HCT116 (cell line): Measurements from ENCODE around the gene NFAT5. TPM values are rescaled to one million over a fixed set of nuclear protein-coding genes. Genes with fewer than 3 reads are reported as not detected.

ENCODE experiments used
- ATAC-seq: fragments of 200-7000 bp; cut with Tn5 transposase; 2 replicates; pipeline ENCODE4 v1.9.1; 2020; ENCODE audit warnings: mild to moderate bottlenecking, moderate library complexity
- BruUV-seq: library from RNA; stranded (reverse); fragments of 400-500 nt; replicated peaks from 2 replicates; lab custom pipeline; 2021; lab: Mats Ljungman, UMichigan
- CTCF ChIA-PET: fragments of 300-600 bp; sonication (Branson Sonifier 250); formaldehyde crosslinking; loops from one replicate; lab custom pipeline; 2021; ENCODE audit warnings: antibody characterized with exemption; lab: Charles Lee
- POLR2A ChIA-PET: fragments of 300-600, 350-600 bp; sonication (Branson Sonifier 250); formaldehyde crosslinking; loops from one replicate; lab custom pipeline; 2021; ENCODE audit warnings: antibody characterized with exemption; lab: Charles Lee
- RAD21 ChIA-PET, 2 experiments: fragments of 300-600 bp; sonication (Branson Sonifier 250); formaldehyde crosslinking; loops; one replicate each; lab custom pipeline; 2023; ENCODE audit warnings: low total read pairs in 2 of 2; ENCODE audit not compliant: uncharacterized antibody in 2 of 2, unreplicated experiment in 2 of 2, low non-redundant PET in 1 of 2; lab: Charles Lee
- DNase-seq: peaks from one replicate; pipeline ENCODE4 v3.0.0-alpha.2; 2010; ENCODE audit warnings: low read depth, low spot score
- H2AFZ ChIP-seq: fragments of 200-600 bp; shearing (Covaris generic), sonication (generic); 2 replicates; pipeline ENCODE4 v1.6.1; 2017; ENCODE audit warnings: low read depth, mixed run types, mixed read lengths, antibody characterized with exemption, low read length; ENCODE audit not compliant: poor library complexity, severe bottlenecking
- H3K27ac ChIP-seq: 2 replicates; pipeline ENCODE4 v1.5.1; 2012; ENCODE audit warnings: low read depth, low read length
- H3K27me3 ChIP-seq: fragments of 200-600 bp; sonication (generic); 2 replicates; pipeline ENCODE4 v1.6.1; 2016; ENCODE audit warnings: mixed run types, low read length, mixed read lengths; ENCODE audit not compliant: insufficient read depth
- H3K36me3 ChIP-seq, 2 experiments: fragments of 200-500 bp in 1 of 2; fragments of 200-600 bp in 1 of 2; sonication (Bioruptor generic) in 1 of 2; sonication (generic) in 1 of 2; 2 replicates each; pipeline versions ENCODE4 v1.5.1 to v1.6.1; 2014 to 2016; ENCODE audit warnings: low read length in 2 of 2, inconsistent platforms in 1 of 2, mixed read lengths in 1 of 2, mixed run types in 1 of 2; ENCODE audit not compliant: insufficient read depth in 2 of 2, control insufficient read depth in 1 of 2
- H3K4me1 ChIP-seq, 2 experiments: fragments of 200-600 bp in 1 of 2; sonication (generic) in 1 of 2; 2 replicates each; pipeline versions ENCODE4 v1.5.1 to v1.6.1; 2012 to 2017; ENCODE audit warnings: low read length in 2 of 2, inconsistent platforms in 1 of 2, mild to moderate bottlenecking in 1 of 2, mixed read lengths in 1 of 2, mixed run types in 1 of 2, moderate library complexity in 1 of 2; ENCODE audit not compliant: insufficient read depth in 2 of 2, control insufficient read depth in 1 of 2
- H3K4me2 ChIP-seq: fragments of 200-600 bp; sonication (generic); 2 replicates; pipeline ENCODE4 v1.6.1; 2017; ENCODE audit warnings: mixed run types, low read length, mixed read lengths
- H3K4me3 ChIP-seq, 2 experiments: fragments of 200-600 bp in 1 of 2; sonication (generic) in 1 of 2; replicated peaks in 1 of 2; 2 replicates each; pipeline ENCODE4 v1.5.1; 2011 to 2016; ENCODE audit warnings: low read length in 2 of 2, control low read depth in 1 of 2, low read depth in 1 of 2, mild to moderate bottlenecking in 1 of 2, mixed read lengths in 1 of 2, mixed run types in 1 of 2
- H3K79me2 ChIP-seq: fragments of 200-600 bp; sonication (generic); 2 replicates; pipeline ENCODE4 v1.6.1; 2017; ENCODE audit warnings: mild to moderate bottlenecking, mixed run types, low read length, moderate library complexity, mixed read lengths; ENCODE audit not compliant: insufficient read depth
- H3K9ac ChIP-seq: fragments of 200-600 bp; sonication (generic); 2 replicates; pipeline ENCODE4 v1.6.1; 2016; ENCODE audit warnings: low read length, mixed read lengths
- H3K9me2 ChIP-seq: fragments of 200-600 bp; sonication (generic), shearing (Covaris generic); 2 replicates; pipeline ENCODE4 v1.6.1; 2017; ENCODE audit warnings: mixed run types, mild to moderate bottlenecking, moderate library complexity; ENCODE audit not compliant: insufficient read depth
- H3K9me3 ChIP-seq, 2 experiments: fragments of 200-500 bp in 1 of 2; fragments of 200-600 bp in 1 of 2; sonication (Bioruptor generic) in 1 of 2; sonication (generic) in 1 of 2; 2 replicates each; pipeline ENCODE4 v1.6.1; 2014 to 2017; ENCODE audit warnings: low read length in 2 of 2, mixed read lengths in 2 of 2, inconsistent platforms in 1 of 2, low read depth in 1 of 2, mild to moderate bottlenecking in 1 of 2, mixed run types in 1 of 2, moderate library complexity in 1 of 2; ENCODE audit not compliant: control insufficient read depth in 1 of 2, insufficient read depth in 1 of 2
- H4K20me1 ChIP-seq: fragments of 200-600 bp; sonication (generic), shearing (Covaris generic); 2 replicates; pipeline ENCODE4 v1.6.1; 2017; ENCODE audit warnings: mixed run types, mild to moderate bottlenecking, moderate library complexity; ENCODE audit not compliant: insufficient read depth
- CTCF ChIP-seq, 3 experiments: fragments of 200-600 bp in 1 of 3; sonication (generic) in 1 of 3; IDR thresholded peaks in 2 of 3; conservative IDR thresholded peaks in 1 of 3; 2 replicates each; pipeline ENCODE4 v1.5.1; 2012 to 2017; ENCODE audit warnings: low read depth in 2 of 3, low read length in 2 of 3, antibody characterized with exemption in 1 of 3, borderline replicate concordance in 1 of 3, control low read depth in 1 of 3, mild to moderate bottlenecking in 1 of 3, mixed read lengths in 1 of 3, mixed run types in 1 of 3, moderate library complexity in 1 of 3; ENCODE audit not compliant: insufficient read depth in 1 of 3
- EZH2 ChIP-seq: fragments of 200-600 bp; sonication (generic); IDR thresholded peaks from 2 replicates; pipeline ENCODE4 v1.6.1; 2017; ENCODE audit warnings: antibody characterized with exemption, mixed run types
- EZH2phosphoT487 ChIP-seq: fragments of 200-600 bp; IDR thresholded peaks from 2 replicates; pipeline ENCODE4 v1.6.1; 2018; ENCODE audit warnings: antibody characterized with exemption, borderline replicate concordance
- FOSL1 ChIP-seq: IDR thresholded peaks from 2 replicates; pipeline ENCODE4 v1.6.1; 2012; ENCODE audit warnings: low read depth
- POLR2A ChIP-seq: IDR thresholded peaks from 2 replicates; pipeline ENCODE4 v1.7.0; 2011; ENCODE audit warnings: borderline replicate concordance; ENCODE audit not compliant: insufficient read depth, insufficient read length; ENCODE audit errors: extremely low read depth
- RAD21 ChIP-seq: IDR thresholded peaks from 2 replicates; pipeline ENCODE4 v1.6.1; 2012; ENCODE audit warnings: low read depth, mild to moderate bottlenecking
- SIN3A ChIP-seq: IDR thresholded peaks from 2 replicates; pipeline ENCODE4 v1.6.1; 2012; ENCODE audit warnings: low read depth
- SRF ChIP-seq: IDR thresholded peaks from 2 replicates; pipeline ENCODE4 v1.6.1; 2012; ENCODE audit warnings: low read depth
- YY1 ChIP-seq: IDR thresholded peaks from 2 replicates; pipeline ENCODE4 v1.6.1; 2011; ENCODE audit warnings: low read length, low read depth, moderate library complexity, mild to moderate bottlenecking; ENCODE audit not compliant: insufficient replicate concordance; ENCODE audit errors: extremely low read depth
- intact Hi-C: fragments of 100-400 bp; cut with micrococcal nuclease; formaldehyde crosslinking; loops from 2 replicates; pipeline ENCODE4 v1.10.0; 2022
- total RNA-seq: library from RNA; stranded (reverse); gene quantifications from one replicate; pipeline ENCODE4 v1.2.1, GENCODE V29; 2021; ENCODE audit not compliant: unreplicated experiment
- TF ChIP-seq, protein P1 (sequence below): IDR thresholded peaks from 2 replicates; pipeline ENCODE4 v1.6.1; 2011; ENCODE audit warnings: mild to moderate bottlenecking, low read length, moderate library complexity; ENCODE audit not compliant: insufficient replicate concordance; ENCODE audit errors: extremely low read depth
- TF ChIP-seq, protein P2 (sequence below): IDR thresholded peaks from 2 replicates; pipeline ENCODE4 v1.6.1; 2012
- TF ChIP-seq, protein P3 (sequence below): IDR thresholded peaks from 2 replicates; pipeline ENCODE4 v1.6.1; 2012

The NFAT5 gene
- total RNA-seq, 1 experiment from 2014 or later: 67.4 TPM

DNA sequence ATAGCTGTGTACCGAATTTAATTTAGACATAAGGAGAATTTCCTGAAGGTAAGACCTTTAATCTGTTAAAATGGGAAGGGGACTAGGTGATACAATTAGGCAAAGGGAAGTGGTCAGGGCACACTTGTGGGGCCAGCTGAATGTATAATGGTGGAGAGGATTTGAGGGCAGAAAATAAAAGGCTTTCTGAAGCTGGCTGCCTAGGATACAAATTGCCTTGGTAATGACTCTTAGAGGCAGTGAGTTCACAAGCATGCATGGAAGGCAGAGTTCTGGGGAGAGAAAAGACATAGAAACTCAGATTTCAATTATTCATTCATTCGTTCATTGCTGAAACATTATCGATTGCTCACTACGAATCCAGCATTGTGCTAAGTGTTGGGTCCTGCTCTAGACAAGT lies 12.4 kb upstream of the NFAT5 start:
- BruUV-seq: no TSS peak
- RAD21 ChIA-PET: no interaction called here
- no peaks in the 10 kb centered on the region for H3K9me2 ChIP-seq
- no peak overlapping the region for H3K4me2 ChIP-seq
- no peaks in the 10 kb centered on the region for H4K20me1 ChIP-seq
- no peaks in the 10 kb centered on the region for H3K36me3 ChIP-seq
- no peaks in the 10 kb centered on the region for H3K4me1 ChIP-seq
- CTCF ChIA-PET: no interaction called here
- no peak overlapping the region for H3K27ac ChIP-seq
- intact Hi-C loops: no loop called here
- H3K9me3 ChIP-seq: no peaks in the 10 kb centered on the region
- H3K4me3 ChIP-seq: no peak overlapping the region
- H2AFZ ChIP-seq: no peak overlapping the region
- H3K27me3 ChIP-seq: no peaks in the 10 kb centered on the region
- POLR2A ChIA-PET: no interaction called here
- TF ChIP-seq FOSL1: no peak
- no peak for TF ChIP-seq POLR2A
- TF ChIP-seq EZH2phosphoT487: no peak
- TF ChIP-seq SIN3A: no peak
- TF ChIP-seq RAD21: no peak
- no peak for TF ChIP-seq YY1
- no peak for TF ChIP-seq EZH2
- TF ChIP-seq, protein P1, sequence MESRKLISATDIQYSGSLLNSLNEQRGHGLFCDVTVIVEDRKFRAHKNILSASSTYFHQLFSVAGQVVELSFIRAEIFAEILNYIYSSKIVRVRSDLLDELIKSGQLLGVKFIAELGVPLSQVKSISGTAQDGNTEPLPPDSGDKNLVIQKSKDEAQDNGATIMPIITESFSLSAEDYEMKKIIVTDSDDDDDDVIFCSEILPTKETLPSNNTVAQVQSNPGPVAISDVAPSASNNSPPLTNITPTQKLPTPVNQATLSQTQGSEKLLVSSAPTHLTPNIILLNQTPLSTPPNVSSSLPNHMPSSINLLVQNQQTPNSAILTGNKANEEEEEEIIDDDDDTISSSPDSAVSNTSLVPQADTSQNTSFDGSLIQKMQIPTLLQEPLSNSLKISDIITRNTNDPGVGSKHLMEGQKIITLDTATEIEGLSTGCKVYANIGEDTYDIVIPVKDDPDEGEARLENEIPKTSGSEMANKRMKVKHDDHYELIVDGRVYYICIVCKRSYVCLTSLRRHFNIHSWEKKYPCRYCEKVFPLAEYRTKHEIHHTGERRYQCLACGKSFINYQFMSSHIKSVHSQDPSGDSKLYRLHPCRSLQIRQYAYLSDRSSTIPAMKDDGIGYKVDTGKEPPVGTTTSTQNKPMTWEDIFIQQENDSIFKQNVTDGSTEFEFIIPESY: no peak
- TF ChIP-seq SRF: no peak
- TF ChIP-seq CTCF (IDR thresholded peaks at IDR 0.05 in 2 of 3, conservative IDR thresholded peaks at IDR 0.05 in 1 of 3; ENCODE audit: borderline replicate concordance in 1 of 3, insufficient read depth in 1 of 3, low read depth in 2 of 3, low read length in 2 of 3): no peak
- TF ChIP-seq, protein P2, sequence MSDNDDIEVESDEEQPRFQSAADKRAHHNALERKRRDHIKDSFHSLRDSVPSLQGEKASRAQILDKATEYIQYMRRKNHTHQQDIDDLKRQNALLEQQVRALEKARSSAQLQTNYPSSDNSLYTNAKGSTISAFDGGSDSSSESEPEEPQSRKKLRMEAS: no peak
- TF ChIP-seq, protein P3, sequence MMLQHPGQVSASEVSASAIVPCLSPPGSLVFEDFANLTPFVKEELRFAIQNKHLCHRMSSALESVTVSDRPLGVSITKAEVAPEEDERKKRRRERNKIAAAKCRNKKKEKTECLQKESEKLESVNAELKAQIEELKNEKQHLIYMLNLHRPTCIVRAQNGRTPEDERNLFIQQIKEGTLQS: no peak
- H3K79me2 ChIP-seq: no peaks in the 10 kb centered on the region
- no peak for ATAC-seq
- no peak for DNase-seq
- no peak overlapping the region for H3K9ac ChIP-seq
